PC-3 (cell line): ENCODE data around the gene FANCC. TPM values are rescaled to one million over a fixed set of nuclear protein-coding genes. Genes with fewer than 3 reads are reported as not detected.

Experiments used
- ATAC-seq: fragments of 200-7000 bp; cut with Tn5 transposase; 2 replicates; pipeline ENCODE4 v1.9.1; 2020; ENCODE audit warnings: mild to moderate bottlenecking, moderate library complexity
- BruUV-seq: library from RNA; stranded (reverse); fragments of 400-500 nt; replicated peaks from 2 replicates; lab custom pipeline; 2021; lab: Mats Ljungman, UMichigan
- CTCF ChIA-PET: fragments of 300-600 bp; sonication (Branson Sonifier 250); formaldehyde crosslinking; loops from one replicate; lab custom pipeline; 2022; ENCODE audit warnings: antibody characterized with exemption; lab: Charles Lee
- POLR2A ChIA-PET: fragments of 300-600 bp; sonication (Branson Sonifier 250); formaldehyde crosslinking; loops from one replicate; lab custom pipeline; 2022; ENCODE audit warnings: antibody characterized with exemption; ENCODE audit not compliant: unreplicated experiment; lab: Charles Lee
- DNase-seq: peaks from one replicate; pipeline ENCODE4 v3.0.0-alpha.2; 2015
- H2AFZ ChIP-seq: fragments of 300-600 bp; sonication (generic); 2 replicates; pipeline ENCODE4 v1.6.0; 2016; ENCODE audit warnings: antibody characterized with exemption, low read length
- H3F3A ChIP-seq: fragments of 300-600 bp; sonication (generic); one replicate; pipeline ENCODE4 v1.6.0; 2017; ENCODE audit warnings: antibody characterized with exemption, low read length, control low read depth, mild to moderate bottlenecking; ENCODE audit not compliant: unreplicated experiment
- H3K27ac ChIP-seq: fragments of 300-600 bp; sonication (generic); 2 replicates; pipeline ENCODE4 v1.5.1; 2016; ENCODE audit warnings: mild to moderate bottlenecking, low read length
- H3K27me3 ChIP-seq: fragments of 300-600 bp; sonication (generic); 2 replicates; pipeline ENCODE4 v1.6.1; 2016; ENCODE audit warnings: low read length, mixed read lengths
- H3K36me3 ChIP-seq: fragments of 300-600 bp; sonication (generic); 2 replicates; pipeline ENCODE4 v1.6.1; 2016; ENCODE audit warnings: low read depth, mixed run types, low read length, mixed read lengths
- H3K4me1 ChIP-seq: fragments of 300-600 bp; sonication (generic); 2 replicates; pipeline ENCODE4 v1.5.1; 2016; ENCODE audit warnings: low read length; ENCODE audit not compliant: insufficient read depth
- H3K4me2 ChIP-seq: fragments of 300-600 bp; sonication (generic); 2 replicates; pipeline ENCODE4 v1.6.0; 2016; ENCODE audit warnings: low read length
- H3K4me3 ChIP-seq: fragments of 300-600 bp; sonication (generic); 2 replicates; pipeline ENCODE4 v1.5.1; 2016; ENCODE audit warnings: mild to moderate bottlenecking, low read length, mixed read lengths
- H3K79me2 ChIP-seq: fragments of 300-600 bp; sonication (generic); 2 replicates; pipeline ENCODE4 v1.6.1; 2017; ENCODE audit warnings: low read length, mixed read lengths
- H3K9ac ChIP-seq: fragments of 300-600 bp; sonication (generic); 2 replicates; pipeline ENCODE4 v1.6.0; 2016; ENCODE audit warnings: mild to moderate bottlenecking, low read length
- H3K9me2 ChIP-seq: fragments of 300-600 bp; sonication (generic); replicated peaks from 2 replicates; pipeline ENCODE4 v1.6.1; 2016; ENCODE audit warnings: mixed run types, low read length, mixed read lengths
- H3K9me3 ChIP-seq: fragments of 300-600 bp; sonication (generic); 2 replicates; pipeline ENCODE4 v1.6.1; 2016; ENCODE audit warnings: low read length, mixed read lengths
- H4K20me1 ChIP-seq: fragments of 300-600 bp; sonication (generic); 2 replicates; pipeline ENCODE4 v1.6.1; 2016; ENCODE audit warnings: low read length, mixed read lengths
- EZH2 ChIP-seq: fragments of 300-600 bp; sonication (generic); IDR thresholded peaks from one replicate; pipeline ENCODE4 v1.6.1; 2017; ENCODE audit warnings: antibody characterized with exemption, mild to moderate bottlenecking, low read length; ENCODE audit not compliant: unreplicated experiment
- EZH2phosphoT487 ChIP-seq: fragments of 300-600 bp; sonication (generic); IDR thresholded peaks from 2 replicates; pipeline ENCODE4 v1.6.1; 2018; ENCODE audit warnings: mild to moderate bottlenecking, antibody characterized with exemption, low read length, borderline replicate concordance
- intact Hi-C: fragments of 100-400 bp; cut with micrococcal nuclease; formaldehyde crosslinking; loops from 2 replicates; pipeline ENCODE4 v1.9.0; 2023
- total RNA-seq: library from RNA; depleted of rRNA; stranded (reverse); fragments of >200 nt; gene quantifications from 2 replicates; pipeline ENCODE4 v1.2.3, GENCODE V29; 2014
- TF ChIP-seq, protein P1 (sequence below): fragments of 300-600 bp; sonication (generic); conservative IDR thresholded peaks from 2 replicates; pipeline ENCODE4 v1.5.1; 2017; ENCODE audit warnings: antibody characterized with exemption, low read depth, mild to moderate bottlenecking, low read length

FANCC gene
- total RNA-seq, 1 experiment from 2014 or later, result 6.9 TPM

GRCh38 chr9:95229230-95229915 lies 88.1 kb downstream of the FANCC start:
- intact Hi-C loops, result no loop called here
- Histone ChIP-seq H3K9ac (no peak overlapping the region), H3K4me1 (no peaks in the 10 kb centered on the region), H3K4me2 (no peak overlapping the region), H3K27me3 (no peaks in the 10 kb centered on the region), H3K36me3 (no peaks in the 10 kb centered on the region), H2AFZ (no peak overlapping the region), H4K20me1 (no peaks in the 10 kb centered on the region), H3K9me3 (no peaks in the 10 kb centered on the region), H3K4me3 (no peak overlapping the region), H3K79me2 (no peaks in the 10 kb centered on the region), H3F3A (no peaks in the 10 kb centered on the region), H3K9me2 (no peaks in the 10 kb centered on the region), H3K27ac (no peak overlapping the region)
- ChIA-PET POLR2A (no interaction called here), CTCF (no interaction called here)
- DNase-seq (no peak), ATAC-seq (no peak)
- TF ChIP-seq EZH2phosphoT487 (no peak), EZH2 (no peak)
- TF ChIP-seq, protein P1, sequence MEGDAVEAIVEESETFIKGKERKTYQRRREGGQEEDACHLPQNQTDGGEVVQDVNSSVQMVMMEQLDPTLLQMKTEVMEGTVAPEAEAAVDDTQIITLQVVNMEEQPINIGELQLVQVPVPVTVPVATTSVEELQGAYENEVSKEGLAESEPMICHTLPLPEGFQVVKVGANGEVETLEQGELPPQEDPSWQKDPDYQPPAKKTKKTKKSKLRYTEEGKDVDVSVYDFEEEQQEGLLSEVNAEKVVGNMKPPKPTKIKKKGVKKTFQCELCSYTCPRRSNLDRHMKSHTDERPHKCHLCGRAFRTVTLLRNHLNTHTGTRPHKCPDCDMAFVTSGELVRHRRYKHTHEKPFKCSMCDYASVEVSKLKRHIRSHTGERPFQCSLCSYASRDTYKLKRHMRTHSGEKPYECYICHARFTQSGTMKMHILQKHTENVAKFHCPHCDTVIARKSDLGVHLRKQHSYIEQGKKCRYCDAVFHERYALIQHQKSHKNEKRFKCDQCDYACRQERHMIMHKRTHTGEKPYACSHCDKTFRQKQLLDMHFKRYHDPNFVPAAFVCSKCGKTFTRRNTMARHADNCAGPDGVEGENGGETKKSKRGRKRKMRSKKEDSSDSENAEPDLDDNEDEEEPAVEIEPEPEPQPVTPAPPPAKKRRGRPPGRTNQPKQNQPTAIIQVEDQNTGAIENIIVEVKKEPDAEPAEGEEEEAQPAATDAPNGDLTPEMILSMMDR, result no peak
- no TSS peak for BruUV-seq

DNA sequence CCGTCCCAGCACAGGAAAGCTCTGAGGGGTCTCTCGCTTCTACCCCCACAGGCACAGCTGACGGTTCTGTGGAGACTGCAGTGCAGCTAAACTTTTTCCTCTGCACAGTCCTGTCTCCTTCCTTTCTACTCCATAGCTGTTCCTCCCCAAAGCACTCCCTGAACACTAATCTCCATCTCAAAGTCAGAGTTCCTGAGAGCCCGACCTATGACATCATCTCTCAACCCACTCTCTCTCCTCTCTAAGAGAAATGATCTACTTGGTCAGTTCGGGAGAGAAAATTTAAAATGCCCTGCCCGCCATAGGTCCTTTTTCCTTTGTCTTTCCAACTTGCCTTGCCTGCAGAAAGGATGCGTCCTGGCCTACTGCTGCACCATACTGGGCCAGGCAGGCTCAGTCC lies 90.6 kb downstream of the FANCC start:
- intact Hi-C loops, result no loop called here
- no peaks in the 10 kb centered on the region for H3F3A ChIP-seq
- H3K4me2 ChIP-seq, result no peak overlapping the region
- H3K9ac ChIP-seq, result no peak overlapping the region
- H3K9me3 ChIP-seq, result no peaks in the 10 kb centered on the region
- no peaks in the 10 kb centered on the region for H3K4me1 ChIP-seq
- no peaks in the 10 kb centered on the region for H4K20me1 ChIP-seq
- ChIA-PET POLR2A (no interaction called here), CTCF (no interaction called here)
- no peaks in the 10 kb centered on the region for H3K9me2 ChIP-seq
- H3K79me2 ChIP-seq, result no peaks in the 10 kb centered on the region
- TF ChIP-seq EZH2phosphoT487 (no peak), EZH2 (no peak)
- TF ChIP-seq, protein P1, result no peak
- no TSS peak for BruUV-seq
- DNase-seq (no peak), ATAC-seq (no peak)
- no peak overlapping the region for H2AFZ ChIP-seq
- H3K36me3 ChIP-seq, result no peaks in the 10 kb centered on the region
- H3K27me3 ChIP-seq, result no peaks in the 10 kb centered on the region
- no peak overlapping the region for H3K4me3 ChIP-seq
- H3K27ac ChIP-seq, result no peak overlapping the region

DNA sequence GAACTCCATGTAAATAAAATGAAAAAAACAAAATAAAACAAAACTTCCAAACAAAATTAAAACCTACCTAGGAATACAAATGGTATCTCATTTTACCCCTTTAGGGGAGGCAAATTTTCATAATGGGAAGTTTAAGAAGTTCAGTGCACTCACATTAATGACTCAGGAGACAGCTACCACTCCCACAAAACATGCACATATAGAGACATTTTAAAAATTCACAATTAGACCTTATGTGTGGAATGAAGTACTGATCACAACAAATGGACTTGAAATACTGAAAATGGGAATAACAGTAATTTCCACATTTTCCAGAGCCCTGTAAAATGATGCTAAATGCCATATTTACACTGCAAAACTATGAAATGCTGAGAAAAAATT lies 91.8 kb downstream of the FANCC start:
- DNase-seq (no peak), ATAC-seq (no peak)
- no peak overlapping the region for H2AFZ ChIP-seq
- ChIA-PET CTCF (no interaction called here), POLR2A (no interaction called here)
- TF ChIP-seq EZH2phosphoT487, result no peak
- TF ChIP-seq, protein P1, result no peak
- no peak for TF ChIP-seq EZH2
- no peak overlapping the region for H3K27ac ChIP-seq
- H3K36me3 ChIP-seq, result no peaks in the 10 kb centered on the region
- H3K9me2 ChIP-seq, result no peaks in the 10 kb centered on the region
- intact Hi-C loops, result no loop called here
- H3K4me3 ChIP-seq, result no peak overlapping the region
- no peaks in the 10 kb centered on the region for H4K20me1 ChIP-seq
- H3K27me3 ChIP-seq, result no peaks in the 10 kb centered on the region
- no peaks in the 10 kb centered on the region for H3F3A ChIP-seq
- H3K9me3 ChIP-seq, result no peaks in the 10 kb centered on the region
- H3K9ac ChIP-seq, result no peak overlapping the region
- no peaks in the 10 kb centered on the region for H3K4me1 ChIP-seq
- no peaks in the 10 kb centered on the region for H3K79me2 ChIP-seq
- H3K4me2 ChIP-seq, result no peak overlapping the region
- BruUV-seq, result no TSS peak
